ENCODE results near the gene BLOC1S5. TPM values are rescaled to one million over a fixed set of nuclear protein-coding genes. Genes with fewer than 3 reads are reported as not detected.

Gene BLOC1S5
- total and polyA plus RNA-seq, 4 donors: 3.5 to 20.5 (median 6.6) TPM

DNA sequence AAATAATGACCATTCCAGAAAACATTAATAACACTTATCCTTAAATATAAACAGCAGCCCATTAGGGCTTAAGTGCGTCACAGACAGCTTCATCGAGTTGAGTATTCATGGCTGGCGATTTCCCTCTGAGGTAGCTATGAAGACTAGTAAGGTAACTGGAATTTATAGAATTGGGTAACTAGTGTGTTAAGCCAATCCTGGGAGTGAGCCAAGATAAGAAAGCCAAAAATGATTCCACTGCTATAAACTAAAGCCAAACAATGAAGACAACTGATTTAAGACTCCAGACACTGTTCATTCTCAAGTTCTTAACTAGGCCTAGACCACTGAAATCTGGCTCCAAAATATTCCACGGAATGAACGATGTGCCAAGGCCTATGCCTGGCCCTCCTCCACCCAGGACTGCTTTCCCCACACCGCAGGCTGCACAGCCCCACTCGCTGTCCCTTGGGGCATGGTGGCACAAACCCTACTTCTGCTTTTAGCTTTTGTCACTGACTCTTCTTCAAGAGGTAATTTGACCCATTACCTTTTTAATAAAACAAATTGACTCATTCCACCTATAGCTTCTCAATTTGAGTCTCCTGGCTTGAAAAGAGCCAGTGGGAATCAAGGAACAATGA is 66.0 kb downstream of the BLOC1S5 start:
- ATAC-seq (ENCODE audit: insufficient read depth, low FRiP score) (no peak), DNase-seq (peak in 2 of 3 donors; percentile 46)
- TF ChIP-seq, protein P1, sequence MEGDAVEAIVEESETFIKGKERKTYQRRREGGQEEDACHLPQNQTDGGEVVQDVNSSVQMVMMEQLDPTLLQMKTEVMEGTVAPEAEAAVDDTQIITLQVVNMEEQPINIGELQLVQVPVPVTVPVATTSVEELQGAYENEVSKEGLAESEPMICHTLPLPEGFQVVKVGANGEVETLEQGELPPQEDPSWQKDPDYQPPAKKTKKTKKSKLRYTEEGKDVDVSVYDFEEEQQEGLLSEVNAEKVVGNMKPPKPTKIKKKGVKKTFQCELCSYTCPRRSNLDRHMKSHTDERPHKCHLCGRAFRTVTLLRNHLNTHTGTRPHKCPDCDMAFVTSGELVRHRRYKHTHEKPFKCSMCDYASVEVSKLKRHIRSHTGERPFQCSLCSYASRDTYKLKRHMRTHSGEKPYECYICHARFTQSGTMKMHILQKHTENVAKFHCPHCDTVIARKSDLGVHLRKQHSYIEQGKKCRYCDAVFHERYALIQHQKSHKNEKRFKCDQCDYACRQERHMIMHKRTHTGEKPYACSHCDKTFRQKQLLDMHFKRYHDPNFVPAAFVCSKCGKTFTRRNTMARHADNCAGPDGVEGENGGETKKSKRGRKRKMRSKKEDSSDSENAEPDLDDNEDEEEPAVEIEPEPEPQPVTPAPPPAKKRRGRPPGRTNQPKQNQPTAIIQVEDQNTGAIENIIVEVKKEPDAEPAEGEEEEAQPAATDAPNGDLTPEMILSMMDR (IDR thresholded peaks at IDR 0.05; ENCODE audit: control extremely low read depth, extremely low read depth): no peak

DNA sequence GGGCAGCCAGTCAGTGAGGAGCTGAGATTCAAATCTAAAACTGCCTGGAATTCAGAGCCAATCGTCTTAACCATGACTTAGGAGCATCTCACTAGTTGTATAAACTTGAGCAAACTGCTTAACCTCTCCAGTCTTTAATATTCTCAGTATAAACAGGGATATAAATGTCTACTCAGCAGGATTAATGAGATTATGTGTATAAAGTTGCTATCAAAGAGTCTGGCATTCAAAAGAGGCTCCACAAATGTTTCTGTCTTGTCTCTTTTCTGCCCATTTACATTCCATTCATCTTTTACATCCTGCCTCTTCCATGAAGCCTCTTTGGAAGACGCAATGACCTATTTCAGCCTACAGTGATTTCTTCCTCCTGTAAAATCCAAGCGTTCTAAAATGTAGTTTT is 66.9 kb downstream of the BLOC1S5 start:
- H3K27me3 ChIP-seq (ENCODE audit: control insufficient read depth in 3 of 3, insufficient read depth in 3 of 3, low read length in 2 of 3): no peaks in the 10 kb centered on the region
- ATAC-seq (ENCODE audit: insufficient read depth, low FRiP score) (no peak), DNase-seq (peak in 2 of 3 donors; percentile 14 to 26)
- H3K4me3 ChIP-seq: no peak overlapping the region
- 74 to 83% methylated on average over 3 of the region's 3 CpGs for WGBS, 2 donors
- TF ChIP-seq, protein P1 (IDR thresholded peaks at IDR 0.05; ENCODE audit: control extremely low read depth, extremely low read depth): no peak
- H3K4me1 ChIP-seq (ENCODE audit: control insufficient read depth in 5 of 5, insufficient read depth in 5 of 5, low read length in 5 of 5): peaks cover 0 to 28% (median 3%) of the 10 kb centered on the region in 5 donors
- peaks cover 0 to 4% (median 0%) of the 10 kb centered on the region in 4 donors for H3K9me3 ChIP-seq (ENCODE audit: control insufficient read depth in 4 of 4, insufficient read depth in 3 of 4, low read length in 3 of 4)
- H3K27ac ChIP-seq (ENCODE audit: low read depth in 1 of 2, low read length in 1 of 2): no peak overlapping the region
- no peaks in the 10 kb centered on the region for H3K36me3 ChIP-seq (ENCODE audit: control insufficient read depth in 4 of 4, insufficient read depth in 4 of 4, low read length in 4 of 4)
- H3K9ac ChIP-seq (ENCODE audit: insufficient read depth in 1 of 2, low read length in 2 of 2): no peak overlapping the region

More for the DNA sequence above, 66.0 kb downstream of the BLOC1S5 start:
- Histone ChIP-seq H3K27ac (ENCODE audit: low read depth in 1 of 2, low read length in 1 of 2) (no peak overlapping the region), H3K9ac (ENCODE audit: insufficient read depth in 1 of 2, low read length in 2 of 2) (no peak overlapping the region), H3K9me3 (ENCODE audit: control insufficient read depth in 4 of 4, insufficient read depth in 3 of 4, low read length in 3 of 4) (peaks cover 0 to 4% (median 0%) of the 10 kb centered on the region in 4 donors), H3K4me3 (no peak overlapping the region), H3K36me3 (ENCODE audit: control insufficient read depth in 4 of 4, insufficient read depth in 4 of 4, low read length in 4 of 4) (no peaks in the 10 kb centered on the region), H3K4me1 (ENCODE audit: control insufficient read depth in 5 of 5, insufficient read depth in 5 of 5, low read length in 5 of 5) (peaks cover 0 to 22% (median 3%) of the 10 kb centered on the region in 5 donors), H3K27me3 (ENCODE audit: control insufficient read depth in 3 of 3, insufficient read depth in 3 of 3, low read length in 2 of 3) (no peaks in the 10 kb centered on the region)
- 88 to 93% methylated on average over 7 of the region's 7 CpGs for WGBS, 2 donors

DNA sequence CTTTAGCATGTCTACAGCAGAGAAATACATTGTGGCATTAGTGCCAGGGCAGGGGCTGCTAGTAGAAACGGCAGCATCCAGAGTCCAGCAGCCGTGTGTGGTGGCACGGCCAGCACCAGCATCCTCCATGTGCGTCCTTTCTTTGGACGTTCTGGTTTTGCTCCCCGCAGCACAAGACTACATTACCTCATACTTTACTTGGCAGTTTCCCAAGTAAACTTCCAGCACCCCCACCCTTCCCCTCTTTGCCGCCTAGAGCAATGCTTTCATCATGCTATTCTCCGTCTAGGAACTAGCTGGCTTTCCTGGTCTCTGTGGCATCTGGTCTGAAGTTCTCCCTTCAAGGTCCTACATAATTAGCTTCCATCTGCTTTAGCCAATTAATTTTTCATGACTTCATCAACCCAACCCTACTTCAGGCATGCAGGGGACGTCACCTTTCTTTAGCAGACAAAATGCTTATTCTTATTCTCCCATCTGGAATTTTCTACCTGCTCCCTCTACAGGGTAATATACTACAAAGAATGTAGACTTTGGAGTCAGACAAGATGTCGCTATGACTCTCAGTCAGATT is 67.6 kb downstream of the BLOC1S5 start:
- H3K4me3 ChIP-seq: no peak overlapping the region
- no peak overlapping the region for H3K27ac ChIP-seq (ENCODE audit: low read depth in 1 of 2, low read length in 1 of 2)
- no peaks in the 10 kb centered on the region for H3K36me3 ChIP-seq (ENCODE audit: control insufficient read depth in 4 of 4, insufficient read depth in 4 of 4, low read length in 4 of 4)
- H3K27me3 ChIP-seq (ENCODE audit: control insufficient read depth in 3 of 3, insufficient read depth in 3 of 3, low read length in 2 of 3): no peaks in the 10 kb centered on the region
- DNase-seq (peak; percentile 71 to 88 (median 86)), ATAC-seq (ENCODE audit: insufficient read depth, low FRiP score) (no peak)
- H3K4me1 ChIP-seq (ENCODE audit: control insufficient read depth in 5 of 5, insufficient read depth in 5 of 5, low read length in 5 of 5): peaks cover 0 to 32% (median 5%) of the 10 kb centered on the region in 5 donors
- no peak overlapping the region for H3K9ac ChIP-seq (ENCODE audit: insufficient read depth in 1 of 2, low read length in 2 of 2)
- H3K9me3 ChIP-seq (ENCODE audit: control insufficient read depth in 4 of 4, insufficient read depth in 3 of 4, low read length in 3 of 4): peaks cover 0 to 4% (median 0%) of the 10 kb centered on the region in 4 donors
- 33 to 34% methylated on average over 10 of the region's 10 CpGs for WGBS, 2 donors
- TF ChIP-seq, protein P1 (IDR thresholded peaks at IDR 0.05; ENCODE audit: control extremely low read depth, extremely low read depth): no peak
